Measurements from ENCODE around the gene STAB1.

- TF ChIP-seq CTCF (conservative IDR thresholded peaks at IDR 0.05; ENCODE audit: low read depth, low read length), result no peak
- no peak for TF ChIP-seq EZH2 (IDR thresholded peaks at IDR 0.05; ENCODE audit: low read length, unreplicated experiment)
Observed at GRCh38 chr3:52452570-52453221, 42.4 kb upstream of the STAB1 start.

Measured in PC-3 (cell line).